ENCODE data around the gene LMNA.
A peak's percentile ranks its signal among the peaks of the same experiment; 100 is the strongest.

Gene LMNA

GRCh38 chr1:156143765-156144489 is 29.4 kb downstream of the LMNA start:
- no peak for DNase-seq (ENCODE audit: low spot score)

DNA sequence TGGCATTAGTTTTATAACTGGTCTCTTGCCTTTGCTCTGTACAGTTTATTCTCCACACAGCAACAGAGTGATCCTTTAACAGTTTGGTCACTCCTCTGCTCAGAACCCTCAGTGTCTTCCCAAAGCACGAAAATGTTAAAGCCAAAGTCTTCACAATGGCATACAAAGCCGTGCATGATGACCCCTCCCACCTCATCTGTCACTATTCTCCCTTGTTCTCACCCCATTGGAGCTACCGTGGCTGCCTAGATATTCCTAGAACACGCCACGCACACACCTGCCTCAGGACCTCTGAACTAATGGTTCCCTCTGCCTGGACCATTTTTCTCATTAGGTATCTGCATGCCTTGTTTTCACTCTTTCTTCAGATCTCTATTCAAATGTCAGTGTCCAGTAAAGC is 30.2 kb downstream of the LMNA start:
- DNase-seq (ENCODE audit: low spot score) = no peak

GRCh38 chr1:156145650-156146019 is 31.1 kb downstream of the LMNA start:
- no peak for DNase-seq (ENCODE audit: low spot score)

GRCh38 chr1:156146020-156146768 is 31.7 kb downstream of the LMNA start:
- peak; percentile 49 for DNase-seq (ENCODE audit: low spot score)

DNA sequence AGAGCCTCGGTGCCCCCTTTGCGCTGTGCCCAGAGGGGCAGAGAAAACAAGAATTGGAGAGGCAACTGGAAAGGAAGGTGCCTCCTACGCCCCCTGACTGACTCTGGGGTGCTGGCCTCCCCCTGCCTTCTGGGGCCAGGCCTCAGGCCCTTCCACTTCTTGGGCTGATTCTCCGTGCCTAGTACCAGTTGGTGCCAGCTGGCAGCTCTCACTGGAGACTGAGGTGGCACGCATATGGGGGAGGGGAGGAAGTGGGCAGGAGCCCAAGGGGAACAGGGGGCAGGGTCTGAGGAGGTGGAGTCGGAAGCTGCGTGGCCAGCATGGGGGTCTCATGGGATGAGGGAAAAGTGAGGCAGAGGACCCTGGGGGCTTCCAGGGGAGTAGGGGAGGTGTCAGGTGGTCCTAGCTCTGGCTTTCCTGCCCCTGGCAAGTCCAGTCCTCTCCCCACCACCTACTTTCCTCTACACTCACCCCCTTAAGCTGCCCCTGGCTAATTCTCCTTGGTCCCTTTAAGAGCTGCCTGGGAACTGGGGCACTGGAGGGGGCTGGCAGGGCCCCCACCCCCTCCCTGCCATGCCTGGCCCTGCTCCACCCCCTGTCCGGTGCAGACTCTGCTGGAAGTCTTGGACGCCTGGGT is 32.4 kb downstream of the LMNA start:
- DNase-seq (ENCODE audit: low spot score) = no peak

- no peak for DNase-seq (ENCODE audit: low spot score)
Observed at GRCh38 chr1:156148216-156148615, 33.7 kb downstream of the LMNA start.

DNA sequence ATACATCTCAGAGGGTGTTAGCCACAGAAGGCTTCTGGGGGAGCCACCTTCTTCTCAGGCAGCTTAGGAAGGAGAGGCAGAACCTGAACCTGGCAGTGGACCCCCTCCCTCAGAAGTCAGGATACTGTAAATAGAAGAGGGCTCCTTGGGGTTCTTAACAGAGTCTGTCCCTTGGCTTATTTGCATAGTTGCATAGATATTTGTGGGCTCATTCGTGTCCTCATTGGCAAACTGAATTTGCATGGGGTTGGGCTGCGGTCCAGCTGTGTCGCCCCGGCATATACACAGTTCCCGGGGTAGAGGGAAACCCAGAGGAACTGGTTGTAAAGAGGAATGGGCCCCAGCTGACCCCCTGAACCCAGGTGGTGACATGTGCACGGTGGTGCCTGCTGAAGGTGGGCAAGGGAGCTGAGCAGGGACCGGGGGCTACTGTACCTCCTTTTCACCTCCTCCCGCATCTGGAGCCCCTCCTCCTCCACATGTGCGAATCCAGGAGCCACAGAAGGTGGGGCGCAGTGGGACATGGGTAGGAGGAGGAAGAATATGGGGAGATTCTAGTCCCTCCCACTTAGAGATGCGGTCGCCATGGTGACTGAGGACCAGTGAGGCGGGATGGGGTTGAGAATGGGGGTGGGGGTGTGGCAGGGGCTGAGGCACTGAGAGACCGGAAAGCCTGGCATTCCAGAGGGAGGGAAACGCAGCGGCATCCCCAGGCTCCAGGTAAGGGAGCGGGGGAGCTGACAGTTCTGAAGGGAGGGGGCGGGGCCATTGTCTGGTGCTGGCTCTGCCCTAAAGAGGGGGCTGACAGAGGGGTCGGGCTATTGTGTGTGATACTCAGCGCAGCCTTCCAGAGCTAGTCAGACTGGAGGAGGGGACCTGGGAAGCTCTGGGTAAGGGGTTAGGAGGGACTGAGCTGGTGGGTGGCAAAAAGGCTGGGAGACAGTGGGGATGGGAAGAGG is 35.1 kb downstream of the LMNA start:
- DNase-seq (ENCODE audit: low spot score) = peak; percentile 78

GRCh38 chr1:156150333-156151011 is 36.0 kb downstream of the LMNA start:
- DNase-seq (ENCODE audit: low spot score) = no peak

GRCh38 chr1:156151093-156151688 is 36.7 kb downstream of the LMNA start:
- DNase-seq (ENCODE audit: low spot score) = no peak

GRCh38 chr1:156152628-156153027 is 38.1 kb downstream of the LMNA start:
- DNase-seq (ENCODE audit: low spot score) = no peak

- peak; percentile 73 for DNase-seq (ENCODE audit: low spot score)
Observed at GRCh38 chr1:156153362-156153761, 38.9 kb downstream of the LMNA start, which contains the start of gene SEMA4A. Gene SEMA4A (plus strand): TSS chr1:156153585. CDS start chr1:156154579, 994 bp downstream.

DNA sequence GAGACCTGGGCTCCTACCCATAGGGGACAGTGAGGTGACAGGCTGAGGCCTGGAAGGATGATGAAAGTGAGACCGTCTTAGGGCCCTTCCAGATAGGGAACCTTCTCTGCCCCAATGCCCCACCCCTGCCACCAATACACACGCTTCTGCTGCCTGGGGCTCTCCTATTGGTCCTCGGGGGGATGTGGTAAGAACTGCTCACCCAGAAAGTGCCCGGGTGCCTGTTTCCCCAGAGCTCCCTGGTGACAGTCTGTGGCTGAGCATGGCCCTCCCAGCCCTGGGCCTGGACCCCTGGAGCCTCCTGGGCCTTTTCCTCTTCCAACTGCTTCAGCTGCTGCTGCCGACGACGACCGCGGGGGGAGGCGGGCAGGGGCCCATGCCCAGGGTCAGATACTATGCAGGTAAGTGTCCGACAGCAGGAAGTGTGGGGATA is 39.8 kb downstream of the LMNA start:
- DNase-seq (ENCODE audit: low spot score) = no peak

DNA sequence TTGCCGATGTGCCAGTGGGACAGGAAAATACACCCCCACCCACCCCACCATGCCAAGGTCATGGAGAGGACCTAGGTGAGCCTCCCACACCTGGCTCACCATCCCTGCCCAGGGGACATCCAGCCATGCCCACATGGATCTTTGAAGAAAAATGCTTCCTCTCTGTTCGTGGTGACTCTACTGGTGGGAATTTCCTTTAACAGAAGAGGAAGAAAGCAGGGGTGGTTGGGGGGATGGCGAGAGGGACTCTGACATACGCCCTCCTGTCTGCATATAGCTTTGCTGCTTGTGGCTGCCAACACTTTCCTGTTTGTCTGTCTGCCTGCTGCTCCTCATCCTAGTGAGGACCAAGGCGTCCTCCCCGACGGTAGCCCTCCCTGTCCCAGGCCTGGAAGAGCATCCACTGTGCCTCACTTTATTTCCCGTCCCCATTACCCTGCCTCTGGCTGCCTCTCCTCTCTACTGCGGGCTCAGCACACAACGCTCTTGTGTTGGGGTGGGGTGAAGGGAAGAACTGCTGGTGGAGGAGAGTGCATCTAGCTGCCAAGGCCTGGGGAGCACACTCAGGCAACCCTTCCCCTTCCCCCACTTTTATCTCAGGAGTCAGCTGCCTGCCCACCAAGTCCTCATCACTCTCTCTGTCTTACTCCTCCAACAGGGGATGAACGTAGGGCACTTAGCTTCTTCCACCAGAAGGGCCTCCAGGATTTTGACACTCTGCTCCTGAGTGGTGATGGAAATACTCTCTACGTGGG is 41.4 kb downstream of the LMNA start:
- DNase-seq (ENCODE audit: low spot score) = no peak

DNA sequence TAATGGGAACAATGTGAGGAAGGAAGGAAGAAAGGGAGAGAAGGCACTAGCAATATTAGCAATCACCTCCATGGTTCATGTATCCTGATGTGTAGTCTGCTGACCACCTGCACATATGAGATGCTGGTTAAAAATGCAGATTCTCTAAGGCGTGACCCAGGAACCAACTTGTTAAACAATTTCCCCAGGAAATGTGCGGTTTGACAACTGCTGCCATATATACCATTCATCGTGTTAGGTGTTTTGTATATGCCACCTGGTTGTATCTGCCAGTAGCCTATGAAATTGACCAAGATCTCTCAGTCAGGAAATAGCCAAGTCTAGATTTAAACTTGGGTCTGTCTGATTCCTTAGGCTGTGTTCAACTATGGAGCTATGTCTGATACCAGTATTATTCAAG is 43.0 kb downstream of the LMNA start:
- no peak for DNase-seq (ENCODE audit: low spot score)

DNA sequence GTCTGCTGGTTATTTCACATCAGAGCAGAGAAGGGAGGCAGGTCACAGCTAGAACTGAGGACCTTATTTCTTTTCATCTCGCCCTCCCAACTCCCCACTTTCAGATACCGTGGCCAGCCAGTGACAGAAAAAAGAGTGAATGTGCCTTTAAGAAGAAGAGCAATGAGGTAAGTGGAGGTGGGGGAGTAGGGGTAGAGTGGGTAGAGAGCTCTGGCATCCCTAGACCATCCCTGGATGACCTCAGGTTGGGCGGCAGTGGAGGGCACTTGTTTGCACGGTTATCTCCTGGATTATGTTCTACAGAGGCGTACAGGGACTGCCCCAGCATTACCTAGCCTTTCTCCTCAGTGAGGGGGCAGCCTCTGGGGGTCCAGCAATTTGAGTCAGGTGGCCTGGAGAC is 43.5 kb downstream of the LMNA start:
- DNase-seq (ENCODE audit: low spot score) = no peak

DNA sequence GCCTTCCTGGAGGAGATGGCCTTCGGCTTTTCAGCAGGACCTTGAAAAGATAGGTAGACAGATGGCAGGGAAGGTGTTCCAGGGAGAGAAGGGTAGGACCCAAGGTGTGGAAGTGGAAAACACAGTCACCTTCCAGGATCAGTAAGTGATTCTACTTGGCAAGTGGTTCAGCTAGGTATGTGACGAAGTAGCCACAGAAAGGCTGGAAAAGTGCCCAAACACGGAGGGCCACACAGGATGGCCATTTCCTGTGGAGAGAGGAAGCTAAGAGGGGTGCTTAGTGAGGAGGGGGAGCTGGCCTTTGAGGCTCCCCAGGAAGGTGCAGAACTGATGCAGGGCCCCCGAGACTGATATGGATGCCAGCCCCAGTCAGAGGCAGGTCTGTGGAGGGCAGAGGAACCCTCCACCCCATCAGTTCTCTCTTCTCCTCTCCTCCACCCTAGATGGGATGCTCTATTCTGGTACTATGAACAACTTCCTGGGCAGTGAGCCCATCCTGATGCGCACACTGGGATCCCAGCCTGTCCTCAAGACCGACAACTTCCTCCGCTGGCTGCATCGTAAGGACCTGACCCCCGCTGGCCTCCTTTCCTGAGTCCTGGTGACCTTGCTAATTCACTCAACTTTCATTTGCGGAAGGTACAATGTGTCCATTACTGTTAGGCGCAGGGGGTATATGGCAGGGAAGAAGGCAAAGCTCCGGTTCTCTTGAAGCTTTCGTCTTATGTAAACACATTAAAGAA is 45.7 kb downstream of the LMNA start:
- DNase-seq (ENCODE audit: low spot score) = no peak

DNA sequence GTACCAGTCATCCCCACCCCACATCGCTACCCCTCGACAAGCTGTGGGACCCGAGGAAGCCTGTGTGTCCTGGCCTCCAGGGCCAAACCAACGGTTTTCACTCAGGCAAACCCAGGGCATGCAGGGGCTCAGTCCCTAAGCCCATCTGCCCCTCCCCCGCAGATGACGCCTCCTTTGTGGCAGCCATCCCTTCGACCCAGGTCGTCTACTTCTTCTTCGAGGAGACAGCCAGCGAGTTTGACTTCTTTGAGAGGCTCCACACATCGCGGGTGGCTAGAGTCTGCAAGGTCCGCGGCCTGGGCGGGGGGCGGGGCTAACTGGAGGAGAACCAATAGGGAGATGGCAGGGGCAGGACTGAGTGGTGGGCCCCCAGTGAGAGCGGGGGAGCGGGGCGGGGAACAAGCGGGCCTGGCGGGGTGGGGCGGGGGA is 46.2 kb downstream of the LMNA start:
- peak; percentile 91 for DNase-seq (ENCODE audit: low spot score)

- no peak for DNase-seq (ENCODE audit: low spot score)
Observed at GRCh38 chr1:156162430-156163037, 48.0 kb downstream of the LMNA start.

DNA sequence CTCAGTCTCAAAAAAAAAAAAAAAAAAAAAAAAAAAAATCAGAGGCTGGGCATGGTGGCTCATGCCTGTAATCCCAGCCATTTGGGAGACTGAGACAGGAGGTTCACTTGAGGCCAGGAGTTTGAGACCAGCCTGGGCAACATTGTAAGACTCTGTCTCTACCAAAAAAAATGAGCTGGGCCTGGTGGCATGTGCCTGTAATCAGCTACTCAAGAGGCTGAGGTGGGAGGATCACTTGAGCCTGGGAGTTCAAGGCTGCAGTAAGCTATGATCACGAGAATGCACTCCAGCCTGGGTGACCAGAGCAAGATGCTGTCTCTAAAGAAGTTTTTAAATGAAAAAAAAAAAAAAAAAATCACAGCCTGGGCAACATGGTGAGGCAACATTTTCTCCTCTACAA is 49.2 kb downstream of the LMNA start:
- no peak for DNase-seq (ENCODE audit: low spot score)

Measured in iPS-NIHi11 (cell line).